GM21360 (cell line): ENCODE measurements around the gene SPAG16.
"Not testable (repeated sequence)": the region's sequence is repeated elsewhere in the genome, so short reads cannot be mapped to it uniquely, and the experiment has no call there.

Experiments used
- ATAC-seq: cut with Tn5 transposase; IDR thresholded peaks from one replicate; pipeline ENCODE4 v1.9.1; 2021; ENCODE audit warnings: mild to moderate bottlenecking, moderate library complexity; ENCODE audit not compliant: unreplicated experiment

SPAG16 gene

DNA sequence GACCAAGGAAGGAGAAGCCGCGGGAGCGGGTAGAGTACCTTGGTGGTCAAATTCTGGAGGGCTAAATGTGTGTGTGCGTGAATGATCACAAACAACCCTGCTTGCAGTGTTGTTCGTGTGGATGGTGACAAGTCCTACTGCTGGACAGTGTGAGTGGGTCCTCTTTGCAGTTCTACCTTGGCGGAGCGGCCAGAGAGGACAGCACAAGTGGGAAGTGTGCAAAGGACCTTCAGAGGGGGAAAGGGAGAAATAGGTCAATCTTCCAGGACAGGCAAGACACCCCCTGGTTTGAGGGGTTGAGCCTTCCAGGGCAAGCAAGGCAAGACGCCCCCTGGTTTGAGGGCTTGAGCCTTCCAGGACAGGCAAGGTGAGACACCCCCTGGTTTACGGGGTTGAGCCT is 122.8 kb downstream of the SPAG16 start:
- not testable (repeated sequence) for ATAC-seq

DNA sequence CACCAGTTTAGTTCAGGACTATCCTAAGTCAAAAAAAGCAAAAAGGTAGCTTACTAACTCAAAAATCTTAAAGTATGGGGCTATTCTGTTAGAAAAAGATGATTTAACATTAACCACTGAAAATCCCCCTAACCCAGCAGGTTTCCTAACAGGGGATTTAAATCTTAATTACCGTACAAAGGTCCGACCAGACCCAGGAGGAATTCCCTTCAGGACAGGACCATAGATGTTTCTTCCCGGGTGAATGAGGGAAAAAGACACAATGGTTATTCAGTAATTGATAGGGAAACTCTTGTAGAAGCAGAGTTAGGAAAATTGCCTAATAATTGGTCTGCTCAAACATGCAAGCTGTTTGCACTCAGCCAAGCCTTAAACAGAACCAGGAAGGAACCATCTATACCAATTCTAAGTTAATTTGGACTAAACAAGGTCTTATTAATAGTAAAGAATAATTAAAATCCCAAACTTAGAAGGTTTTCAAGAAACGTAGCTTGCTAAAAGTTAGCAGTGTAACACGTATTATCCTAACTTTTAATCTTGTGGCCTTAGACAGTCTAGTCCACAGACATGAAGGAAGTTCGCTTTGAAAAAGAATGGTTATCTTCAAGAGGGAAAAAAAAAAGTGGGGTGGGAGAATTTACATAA is 124.3 kb downstream of the SPAG16 start:
- ATAC-seq, result not testable (repeated sequence)

DNA sequence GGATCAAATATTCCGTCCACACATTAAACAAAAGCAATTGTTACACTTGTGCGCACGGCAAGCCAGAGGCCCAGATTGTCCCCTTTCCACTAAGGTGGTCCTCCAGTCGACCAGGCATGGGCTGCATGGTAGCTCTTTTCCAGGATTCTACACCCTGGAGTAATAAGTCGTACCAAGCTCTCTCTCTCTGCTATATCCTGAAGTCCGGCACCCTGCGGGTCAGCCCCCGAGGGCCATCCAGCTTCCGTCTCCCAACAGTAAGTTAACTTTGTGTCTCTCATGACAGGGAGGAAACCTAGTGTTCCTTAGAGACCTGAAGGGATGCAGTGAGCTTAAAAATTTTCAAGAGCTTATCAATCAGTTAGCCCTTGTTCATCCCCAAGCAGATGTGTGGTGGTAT is 126.4 kb downstream of the SPAG16 start:
- not testable (repeated sequence) for ATAC-seq

DNA sequence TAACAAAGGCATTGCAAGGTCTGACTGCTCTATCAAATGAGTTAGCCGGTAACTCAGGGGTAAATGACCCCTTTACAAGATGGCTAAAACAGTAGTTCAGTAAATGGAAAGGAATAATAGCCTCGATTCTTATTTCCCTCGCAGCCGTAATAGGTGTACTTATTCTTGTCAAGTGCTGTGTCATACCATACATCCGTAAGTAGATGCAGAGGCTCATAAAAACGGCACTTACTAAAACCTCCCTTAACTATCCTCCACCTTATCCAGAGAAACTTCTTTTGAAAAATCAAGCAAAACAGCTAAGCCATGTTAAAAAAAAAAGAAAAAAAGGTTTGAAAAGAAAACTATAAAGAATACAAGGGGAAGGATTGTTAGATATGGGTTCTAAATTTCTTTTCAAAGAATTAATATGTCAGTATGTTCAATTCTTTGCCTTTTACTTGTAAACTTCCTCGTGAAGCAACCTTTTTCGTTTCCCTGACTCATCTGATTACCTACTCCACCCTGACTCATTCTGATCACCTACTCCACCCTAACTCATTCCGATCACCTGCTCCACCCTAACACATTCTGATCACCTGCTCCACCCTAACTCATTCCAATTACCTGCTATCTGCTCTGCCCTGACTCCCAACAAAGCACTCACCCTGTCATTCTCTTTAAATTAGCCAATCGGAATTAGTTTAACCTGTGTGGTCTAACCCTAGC is 127.5 kb downstream of the SPAG16 start:
- no peak for ATAC-seq

DNA sequence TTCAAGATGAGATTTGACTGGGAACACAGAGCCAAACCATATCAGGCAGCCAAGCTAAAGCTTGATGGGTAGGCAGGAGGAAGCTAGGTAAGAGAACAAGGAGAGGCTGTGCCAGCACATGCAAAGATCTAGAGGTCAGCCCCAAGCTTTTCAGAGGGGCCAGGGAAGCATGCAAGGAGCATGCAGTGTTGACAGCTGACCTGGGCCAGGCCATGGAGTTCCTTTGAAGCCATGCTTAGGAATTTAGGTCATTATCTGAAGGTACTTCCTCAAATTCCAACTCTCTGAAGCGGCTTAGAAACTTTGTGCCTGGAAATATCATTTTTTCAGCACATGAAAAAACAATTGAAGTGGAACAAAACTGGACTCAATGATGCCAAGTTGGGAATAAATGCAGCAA is 130.8 kb downstream of the SPAG16 start:
- no peak for ATAC-seq

DNA sequence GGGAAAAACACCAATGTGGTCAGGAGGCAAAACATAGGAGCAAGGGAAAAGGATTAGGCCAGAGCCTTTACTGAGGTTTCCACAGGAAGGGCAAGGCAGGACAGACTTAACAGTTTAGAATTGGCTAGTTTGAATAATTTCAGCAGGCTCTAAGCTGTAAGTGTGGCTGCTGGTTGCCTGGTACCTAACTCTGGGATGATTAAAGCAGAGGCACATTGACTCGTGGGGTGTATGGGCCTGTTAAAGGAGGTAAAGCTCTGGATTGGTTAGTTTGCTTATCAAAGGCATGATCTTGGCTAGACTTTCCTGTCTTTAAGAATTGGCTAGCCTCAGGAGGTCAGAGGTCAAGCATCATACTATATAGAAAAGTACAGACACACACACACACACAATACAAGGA is 132.6 kb downstream of the SPAG16 start:
- no peak for ATAC-seq

DNA sequence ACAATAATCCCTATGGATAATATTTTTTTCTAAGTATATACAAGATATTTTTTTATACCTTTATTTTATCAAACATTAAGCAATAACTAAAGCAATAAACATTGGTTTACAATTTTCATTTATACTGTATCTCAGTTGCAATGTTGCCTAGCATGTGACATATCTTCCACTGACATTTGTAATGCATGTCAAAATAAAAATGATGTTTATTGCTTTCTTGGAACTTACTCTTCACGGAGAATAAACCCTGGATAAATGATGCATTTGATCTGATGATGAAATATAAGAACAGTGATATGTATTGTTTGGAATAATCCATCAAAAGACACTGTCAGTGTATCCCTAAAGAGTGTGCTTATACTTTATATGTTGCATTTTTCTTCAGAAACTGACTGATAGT is 135.7 kb downstream of the SPAG16 start:
- ATAC-seq, result no peak

DNA sequence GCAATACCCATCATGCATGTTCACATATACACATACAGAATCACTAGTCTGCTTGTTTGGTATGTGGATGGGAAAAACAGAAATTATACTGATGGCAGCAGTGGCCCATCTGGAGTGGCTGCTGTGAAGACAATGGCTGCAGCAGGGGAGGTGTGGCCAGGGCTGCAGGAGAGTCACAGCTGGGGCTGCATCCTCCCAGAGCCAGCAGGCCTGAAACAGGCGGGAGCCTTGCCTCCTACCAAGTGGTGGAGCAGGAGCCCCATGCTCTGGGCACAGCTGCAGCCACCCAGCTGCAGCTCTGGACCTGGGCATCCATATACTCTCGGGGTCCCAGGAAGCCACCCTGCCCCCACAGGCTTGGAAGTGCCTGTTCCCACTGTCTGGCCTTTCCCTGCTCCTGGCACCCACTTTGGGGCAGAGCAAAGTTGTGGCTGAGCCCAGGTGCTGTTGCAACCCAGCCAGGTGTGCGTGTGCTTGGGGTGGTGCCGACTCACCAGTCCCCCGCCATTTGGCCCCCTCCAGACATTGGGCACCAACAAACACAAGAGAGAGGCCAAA is 136.6 kb downstream of the SPAG16 start:
- ATAC-seq, result no peak

DNA sequence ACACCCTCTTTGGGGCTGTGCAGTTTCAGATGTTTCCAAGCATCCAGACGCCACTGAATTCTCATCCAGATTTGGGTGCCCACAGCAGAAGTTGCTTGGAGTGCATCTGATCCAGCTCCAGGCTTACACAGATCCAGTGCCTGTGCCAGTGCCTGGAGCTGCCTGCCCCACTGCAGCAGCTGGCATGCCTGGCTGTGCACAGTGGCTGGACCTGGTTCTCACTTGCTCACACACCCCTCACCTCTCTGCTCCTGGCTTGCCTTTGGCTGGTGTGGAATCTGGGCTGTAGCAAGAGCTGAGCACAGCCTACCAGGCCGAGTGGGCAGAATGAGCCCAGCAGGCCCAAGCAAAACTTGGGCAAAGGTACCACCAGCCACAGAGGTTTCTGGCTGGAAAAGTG is 137.9 kb downstream of the SPAG16 start:
- no peak for ATAC-seq

DNA sequence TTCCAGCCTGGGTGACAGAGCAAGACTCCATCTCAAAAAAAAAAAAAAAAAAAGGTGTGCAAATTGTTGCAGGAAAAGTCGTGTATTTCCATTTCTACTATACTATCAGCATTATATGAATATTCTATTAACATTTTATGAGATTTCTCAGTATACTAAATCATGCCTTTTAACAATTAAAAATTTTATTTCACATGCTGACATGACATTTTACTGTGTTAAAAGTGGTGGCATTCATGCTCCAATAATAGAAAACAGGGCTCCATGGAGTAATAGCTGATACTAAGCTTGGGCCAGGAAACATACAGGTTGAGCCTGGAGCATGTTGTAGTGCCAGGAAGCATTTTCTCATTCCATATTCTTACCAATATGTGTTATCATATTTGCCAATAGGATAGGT is 141.4 kb downstream of the SPAG16 start:
- ATAC-seq, result no peak

DNA sequence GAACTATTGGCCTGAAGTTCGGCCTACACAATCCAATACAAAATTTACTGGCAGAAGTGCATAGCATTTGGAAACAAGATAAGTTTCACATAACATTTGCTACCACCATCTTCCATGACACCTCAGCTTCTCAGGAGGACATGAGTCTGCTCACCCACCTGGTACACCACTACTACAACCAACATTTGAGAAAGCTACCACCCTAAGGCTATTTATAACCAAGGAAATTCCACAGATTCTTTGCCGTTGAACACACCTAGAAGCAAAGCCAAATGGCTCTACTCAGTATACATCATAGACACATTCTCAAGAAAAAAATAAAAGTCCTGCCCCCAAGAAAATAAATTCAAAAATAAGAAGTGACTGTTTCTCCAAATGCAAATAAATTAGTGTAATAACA is 145.3 kb downstream of the SPAG16 start:
- ATAC-seq, result no peak

DNA sequence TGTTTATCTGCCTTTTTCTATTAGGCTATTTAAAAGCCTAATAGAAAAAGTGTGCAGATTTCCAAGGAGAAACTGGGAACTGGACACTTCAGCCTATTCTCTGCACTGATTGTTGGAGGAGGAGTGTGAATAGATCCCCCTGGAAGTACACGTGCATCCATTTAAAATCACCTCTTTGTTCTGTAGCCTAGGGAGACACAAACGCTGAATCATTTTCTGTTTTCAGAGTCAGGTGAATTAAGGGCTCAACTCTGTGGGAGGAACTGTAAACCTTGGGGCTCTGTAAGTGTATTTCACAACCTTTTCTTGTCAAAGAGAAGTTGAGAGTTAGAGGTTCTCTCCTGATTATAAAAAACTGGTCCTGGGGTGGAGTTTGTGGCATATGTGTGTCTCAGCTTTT is 159.7 kb downstream of the SPAG16 start:
- ATAC-seq, result no peak

DNA sequence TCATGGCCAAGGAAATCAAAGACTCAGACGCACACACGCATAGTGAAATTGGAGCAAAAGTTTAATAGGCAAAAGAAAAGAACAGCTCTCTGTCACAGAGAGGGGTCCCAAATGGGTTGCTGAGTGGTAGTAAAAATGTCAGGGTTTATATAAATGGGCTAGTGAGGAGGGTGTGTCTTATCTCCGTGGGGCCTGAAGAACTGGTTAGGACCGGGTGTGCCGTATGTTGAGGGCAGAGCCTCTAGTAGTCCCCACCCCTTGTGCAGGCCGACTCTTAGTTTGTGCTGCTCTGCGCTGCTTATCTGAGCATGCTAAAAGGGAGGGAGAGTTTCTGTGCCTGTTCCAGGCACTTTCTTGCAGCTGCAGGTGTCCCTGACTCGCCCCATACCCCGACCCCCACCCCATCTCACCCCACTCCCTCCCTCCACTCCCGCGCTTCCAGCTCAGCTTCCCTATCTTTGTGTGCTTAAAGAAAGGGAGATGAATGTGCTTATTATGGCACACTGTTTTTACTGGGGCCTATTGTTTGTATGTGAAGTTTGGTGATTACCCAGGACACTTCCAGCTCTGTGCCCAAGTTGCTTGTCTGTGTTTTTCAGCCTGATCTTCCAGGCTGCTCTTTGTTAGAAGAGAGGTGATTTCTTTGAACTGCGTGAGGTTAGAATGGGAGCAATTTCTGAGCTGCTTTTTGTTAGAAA is 167.4 kb downstream of the SPAG16 start:
- ATAC-seq, result no peak

DNA sequence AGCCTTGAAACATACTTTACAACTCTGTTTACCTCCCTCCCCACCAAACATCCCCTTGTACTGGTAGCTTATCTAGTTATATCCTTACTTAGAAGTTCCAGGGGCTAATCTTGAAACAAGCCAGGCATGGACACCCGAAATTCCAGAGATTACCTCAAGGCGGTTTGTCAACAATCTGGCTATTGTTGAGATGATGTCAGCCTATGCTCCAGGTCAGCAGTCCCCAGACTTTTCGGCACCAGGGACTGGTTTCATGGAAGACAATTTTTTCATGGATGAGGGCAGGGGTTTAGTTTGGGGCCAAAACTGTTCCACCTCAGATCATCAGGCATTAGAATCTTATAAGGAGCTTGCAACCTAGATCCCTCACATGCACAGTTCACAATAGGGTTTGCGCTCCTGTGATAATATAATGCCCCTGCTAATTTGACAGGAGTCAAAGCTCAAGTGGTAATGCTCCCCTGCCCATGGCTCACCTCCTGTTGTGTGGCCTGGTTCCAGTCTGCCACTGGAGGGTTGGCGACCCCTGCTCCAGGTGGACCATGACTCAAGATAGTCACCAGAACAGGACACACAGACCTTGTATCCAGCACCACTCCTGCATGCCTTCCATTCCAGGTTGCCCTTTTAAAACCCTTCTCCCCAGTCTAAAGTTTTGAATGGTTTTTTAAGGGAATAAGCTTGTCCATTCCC is 171.2 kb downstream of the SPAG16 start:
- no peak for ATAC-seq

DNA sequence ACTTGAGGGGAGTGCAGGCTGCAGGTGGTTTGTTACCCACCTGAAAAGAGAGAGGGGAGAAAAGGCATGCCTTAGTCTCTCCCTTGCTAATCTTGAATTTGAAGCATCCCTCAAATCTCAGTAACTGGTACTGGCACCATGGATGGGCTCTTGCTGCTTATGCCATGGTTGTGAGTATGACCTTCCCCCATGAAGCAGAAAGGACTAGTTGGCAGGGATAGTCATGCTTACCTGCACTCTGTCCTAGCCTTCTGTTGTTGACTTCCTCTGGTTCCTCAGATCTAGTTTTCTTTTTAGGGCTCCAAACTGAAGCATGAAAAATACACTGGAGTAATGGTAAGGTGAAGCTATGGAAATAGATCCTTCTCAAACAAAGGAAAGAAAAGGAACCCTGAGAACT is 191.2 kb downstream of the SPAG16 start:
- no peak for ATAC-seq

DNA sequence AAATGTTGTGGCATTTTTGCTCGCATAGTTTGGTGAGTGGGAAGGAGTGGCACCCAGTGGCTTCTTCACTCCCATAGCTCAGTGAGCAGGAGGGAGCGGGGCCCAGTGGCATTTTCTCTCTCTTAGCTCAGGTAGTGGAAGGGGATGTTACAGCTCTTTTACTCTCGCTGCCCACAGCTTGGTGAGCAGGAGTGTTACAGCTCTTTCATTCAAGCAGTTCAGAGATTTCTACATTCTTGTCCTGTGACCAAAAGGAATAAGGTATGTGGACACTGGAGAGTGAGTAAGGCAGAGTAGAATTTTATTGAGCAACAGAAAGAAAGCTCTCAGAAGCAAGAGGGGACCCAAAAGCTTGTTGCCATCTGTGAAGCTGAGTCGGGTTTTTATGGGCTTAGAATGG is 192.4 kb downstream of the SPAG16 start:
- no peak for ATAC-seq

DNA sequence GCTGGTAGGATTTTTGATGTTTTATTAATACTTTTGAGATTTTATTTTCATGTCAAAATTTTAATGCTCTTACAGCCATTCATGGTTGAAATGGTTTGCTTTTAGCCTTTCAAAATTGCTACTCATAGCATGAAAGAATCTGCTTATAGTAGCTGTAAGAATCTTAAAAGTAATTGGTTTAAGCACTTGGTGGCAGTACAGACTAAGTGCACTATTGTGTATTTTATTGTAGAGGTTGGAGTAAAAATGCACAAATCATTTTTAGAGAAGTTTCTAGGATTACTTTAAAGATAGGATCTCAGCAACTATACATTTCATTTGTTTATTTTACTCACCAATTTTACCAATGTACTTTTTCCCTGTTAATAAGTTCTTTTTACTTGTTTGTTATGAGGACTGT is 205.8 kb downstream of the SPAG16 start:
- ATAC-seq, result no peak

DNA sequence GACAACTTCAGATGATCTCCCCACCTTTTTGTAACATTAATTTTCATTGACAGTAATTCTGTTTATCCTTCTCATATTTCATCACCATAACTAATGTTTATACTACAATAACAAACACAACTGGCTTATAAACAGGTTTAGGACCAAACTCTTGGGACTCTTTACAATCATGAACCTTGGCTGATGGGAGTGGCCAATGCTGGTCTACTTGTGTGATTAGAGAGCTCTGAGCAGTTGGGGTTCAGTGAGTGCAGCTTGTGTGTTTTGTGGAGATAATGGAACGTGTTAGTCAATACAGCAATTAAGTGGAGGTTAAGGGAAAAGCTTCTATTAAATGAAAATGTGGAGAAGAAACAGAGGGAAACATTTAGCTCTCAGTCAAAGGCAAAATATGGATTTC is 207.1 kb downstream of the SPAG16 start:
- ATAC-seq, result no peak

DNA sequence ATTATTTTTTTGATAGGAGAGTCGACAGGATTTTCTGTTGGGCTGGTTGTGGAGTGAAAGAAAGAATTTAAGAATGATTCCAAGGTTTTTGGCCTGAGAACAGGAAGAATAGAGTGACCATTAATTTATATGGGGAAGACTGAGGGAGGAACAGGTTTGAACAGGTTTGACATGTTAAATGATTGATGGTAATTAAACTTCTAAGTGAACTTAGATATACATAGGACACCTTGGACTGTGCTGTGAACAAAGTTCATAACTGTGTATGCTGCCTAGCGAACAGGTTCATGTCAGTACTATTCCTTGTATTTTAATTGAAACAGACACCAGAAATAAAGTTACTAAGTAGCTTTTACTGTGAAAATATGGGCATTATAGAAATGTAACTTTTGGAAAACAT is 212.0 kb downstream of the SPAG16 start:
- ATAC-seq, result no peak

DNA sequence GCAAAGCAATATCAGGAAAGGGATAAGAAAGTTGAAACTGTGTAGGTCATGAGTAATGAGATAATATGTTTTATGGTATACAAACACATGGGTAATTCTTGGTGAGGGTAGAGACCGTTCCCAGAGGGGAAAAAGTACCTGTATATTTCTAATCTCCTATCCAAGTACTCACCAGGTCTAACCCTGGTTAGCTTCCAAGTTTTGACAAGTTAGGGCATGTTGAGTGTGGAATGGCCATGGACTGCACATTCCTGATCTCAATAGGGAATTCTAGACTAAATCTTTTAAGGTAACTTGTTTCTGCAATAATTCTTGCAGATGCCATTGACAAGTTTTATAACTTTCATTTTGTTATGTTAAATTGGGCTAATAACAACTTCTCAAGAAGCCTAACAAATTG is 216.6 kb downstream of the SPAG16 start:
- ATAC-seq, result no peak

DNA sequence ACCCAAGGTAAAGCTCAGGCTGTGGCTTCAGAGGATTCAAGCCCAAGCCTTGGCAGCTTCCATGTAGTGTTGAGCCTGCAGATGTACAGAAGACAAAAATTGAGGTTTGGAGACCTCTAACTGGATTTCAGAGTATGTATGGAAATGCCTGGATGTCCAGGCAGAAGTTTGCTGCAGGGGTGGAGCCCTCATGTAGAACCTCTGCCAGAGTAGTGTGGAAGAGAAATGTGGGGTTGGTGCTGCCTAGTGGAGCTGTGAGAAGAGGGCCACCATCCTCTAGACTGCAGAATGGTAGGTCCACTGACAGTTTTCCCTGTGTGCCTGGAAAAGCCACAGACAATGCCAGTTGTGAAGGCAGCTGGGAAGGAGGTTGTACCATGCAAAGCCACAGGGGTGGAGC is 239.9 kb downstream of the SPAG16 start:
- ATAC-seq, result no peak
